Inflammatory macrophage (primary cell): ENCODE results near the gene CERS6.
"Not testable (repeated sequence)": the region's sequence is repeated elsewhere in the genome, so short reads cannot be mapped to it uniquely, and the experiment has no call there.

Experiments
- DNase-seq, 2 donors: peaks; one replicate each; pipeline ENCODE4 v3.0.0-alpha.2; 2020 to 2022

CERS6 gene

GRCh38 chr2:168502852-168503251 lies 46.8 kb downstream of the CERS6 start:
- DNase-seq: not testable (repeated sequence)

- no peak for DNase-seq
These were observed 47.8 kb downstream of the CERS6 start for GRCh38 chr2:168503901-168504300.

GRCh38 chr2:168504323-168504722 lies 48.3 kb downstream of the CERS6 start:
- no peak for DNase-seq

GRCh38 chr2:168510125-168510756 lies 54.2 kb downstream of the CERS6 start:
- DNase-seq: no peak

GRCh38 chr2:168514692-168515091 lies 58.6 kb downstream of the CERS6 start:
- no peak for DNase-seq

- no peak for DNase-seq
These were observed 59.4 kb downstream of the CERS6 start for GRCh38 chr2:168515502-168515901.

- no peak for DNase-seq
These were observed 61.7 kb downstream of the CERS6 start for GRCh38 chr2:168517816-168518215.

- DNase-seq: peak; percentile 21 to 22
These were observed 62.5 kb downstream of the CERS6 start for GRCh38 chr2:168518555-168519066.

- no peak for DNase-seq
These were observed 63.6 kb downstream of the CERS6 start for GRCh38 chr2:168519534-168520308.

- no peak for DNase-seq
These were observed 65.1 kb downstream of the CERS6 start for GRCh38 chr2:168521053-168521741.

GRCh38 chr2:168522446-168522845 lies 66.4 kb downstream of the CERS6 start:
- no peak for DNase-seq

- DNase-seq: no peak
These were observed 67.9 kb downstream of the CERS6 start for GRCh38 chr2:168524005-168524404.

GRCh38 chr2:168525020-168525419 lies 68.9 kb downstream of the CERS6 start:
- no peak for DNase-seq

GRCh38 chr2:168525716-168526446 lies 69.8 kb downstream of the CERS6 start:
- no peak for DNase-seq

GRCh38 chr2:168526641-168527040 lies 70.6 kb downstream of the CERS6 start:
- DNase-seq: no peak

- DNase-seq: no peak
These were observed 71.9 kb downstream of the CERS6 start for GRCh38 chr2:168528016-168528415.

GRCh38 chr2:168528469-168528868 lies 72.4 kb downstream of the CERS6 start:
- peak in 1 of 2 donors; percentile 14 for DNase-seq

GRCh38 chr2:168529054-168529833 lies 73.2 kb downstream of the CERS6 start:
- DNase-seq: no peak

- DNase-seq: no peak
These were observed 74.0 kb downstream of the CERS6 start for GRCh38 chr2:168529900-168530561.

GRCh38 chr2:168530982-168531622 lies 75.0 kb downstream of the CERS6 start:
- DNase-seq: peak; percentile 20 to 80

GRCh38 chr2:168534926-168535325 lies 78.9 kb downstream of the CERS6 start:
- DNase-seq: no peak
